NB4 (cell line): ENCODE measurements around the gene PAK1.

Experiments
- DNase-seq: peaks from one replicate; pipeline ENCODE4 v3.0.0; 2010; ENCODE audit warnings: low read depth
- H3K4me3 ChIP-seq: one replicate; pipeline ENCODE4 v1.5.1; 2011; ENCODE audit warnings: mild to moderate bottlenecking, low read depth, low read length, moderate library complexity
- MYC ChIP-seq: IDR thresholded peaks from 2 replicates; pipeline ENCODE4 v1.6.1; 2011; ENCODE audit warnings: low read depth, low read length
- POLR2A ChIP-seq: IDR thresholded peaks from 2 replicates; pipeline ENCODE4 v1.6.1; 2011; ENCODE audit warnings: mild to moderate bottlenecking; ENCODE audit not compliant: insufficient read length; ENCODE audit errors: extremely low read depth
- TF ChIP-seq, protein P1 (sequence below): IDR thresholded peaks from 2 replicates; pipeline ENCODE4 v1.6.1; 2011; ENCODE audit warnings: low read depth, low read length
- TF ChIP-seq, protein P2 (sequence below): IDR thresholded peaks from one replicate; pipeline ENCODE4 v1.5.1; 2012; ENCODE audit warnings: low read depth, low read length

The PAK1 gene

DNA sequence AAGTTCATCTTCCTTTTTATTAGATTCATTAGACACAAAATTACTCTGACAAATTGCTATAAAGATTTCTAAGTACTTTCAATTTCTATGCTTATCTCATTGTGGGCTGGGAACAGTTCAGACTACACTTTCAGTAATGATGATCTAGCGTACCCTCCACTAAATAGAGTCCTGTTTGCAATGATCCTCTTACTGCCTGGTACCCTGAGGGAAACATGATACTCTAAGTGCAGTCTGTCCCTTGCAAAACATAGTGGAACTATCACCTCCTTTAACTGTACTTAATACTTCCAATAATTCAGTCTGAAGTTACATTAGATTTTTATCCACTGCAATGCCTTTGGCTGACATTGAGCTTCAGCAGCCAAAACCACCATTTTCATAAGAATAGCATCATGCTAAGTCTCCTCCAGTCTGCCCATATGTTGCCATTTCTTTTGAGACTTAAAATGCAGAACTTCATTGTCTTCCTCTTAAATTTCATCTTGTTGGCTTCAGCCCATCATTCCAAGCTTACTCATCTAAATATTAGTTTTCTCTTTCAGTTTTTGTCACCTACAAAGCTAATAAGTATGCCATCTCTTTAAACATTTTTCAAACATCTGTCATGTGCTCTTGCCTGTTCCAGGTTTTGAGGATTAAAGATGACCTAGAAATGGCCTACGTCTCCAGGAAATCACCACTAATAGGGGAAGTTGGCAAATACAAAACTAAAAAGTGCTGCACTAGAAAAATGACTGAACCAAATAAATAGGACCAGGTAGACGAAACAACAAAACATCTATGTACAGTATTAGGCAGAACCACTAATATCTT is 55.5 kb downstream of the PAK1 start:
- H3K4me3 ChIP-seq: no peak overlapping the region
- no peak for TF ChIP-seq MYC
- TF ChIP-seq, protein P1, sequence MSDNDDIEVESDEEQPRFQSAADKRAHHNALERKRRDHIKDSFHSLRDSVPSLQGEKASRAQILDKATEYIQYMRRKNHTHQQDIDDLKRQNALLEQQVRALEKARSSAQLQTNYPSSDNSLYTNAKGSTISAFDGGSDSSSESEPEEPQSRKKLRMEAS: no peak
- TF ChIP-seq, protein P2, sequence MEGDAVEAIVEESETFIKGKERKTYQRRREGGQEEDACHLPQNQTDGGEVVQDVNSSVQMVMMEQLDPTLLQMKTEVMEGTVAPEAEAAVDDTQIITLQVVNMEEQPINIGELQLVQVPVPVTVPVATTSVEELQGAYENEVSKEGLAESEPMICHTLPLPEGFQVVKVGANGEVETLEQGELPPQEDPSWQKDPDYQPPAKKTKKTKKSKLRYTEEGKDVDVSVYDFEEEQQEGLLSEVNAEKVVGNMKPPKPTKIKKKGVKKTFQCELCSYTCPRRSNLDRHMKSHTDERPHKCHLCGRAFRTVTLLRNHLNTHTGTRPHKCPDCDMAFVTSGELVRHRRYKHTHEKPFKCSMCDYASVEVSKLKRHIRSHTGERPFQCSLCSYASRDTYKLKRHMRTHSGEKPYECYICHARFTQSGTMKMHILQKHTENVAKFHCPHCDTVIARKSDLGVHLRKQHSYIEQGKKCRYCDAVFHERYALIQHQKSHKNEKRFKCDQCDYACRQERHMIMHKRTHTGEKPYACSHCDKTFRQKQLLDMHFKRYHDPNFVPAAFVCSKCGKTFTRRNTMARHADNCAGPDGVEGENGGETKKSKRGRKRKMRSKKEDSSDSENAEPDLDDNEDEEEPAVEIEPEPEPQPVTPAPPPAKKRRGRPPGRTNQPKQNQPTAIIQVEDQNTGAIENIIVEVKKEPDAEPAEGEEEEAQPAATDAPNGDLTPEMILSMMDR: no peak
- TF ChIP-seq POLR2A: no peak
- DNase-seq: no peak

DNA sequence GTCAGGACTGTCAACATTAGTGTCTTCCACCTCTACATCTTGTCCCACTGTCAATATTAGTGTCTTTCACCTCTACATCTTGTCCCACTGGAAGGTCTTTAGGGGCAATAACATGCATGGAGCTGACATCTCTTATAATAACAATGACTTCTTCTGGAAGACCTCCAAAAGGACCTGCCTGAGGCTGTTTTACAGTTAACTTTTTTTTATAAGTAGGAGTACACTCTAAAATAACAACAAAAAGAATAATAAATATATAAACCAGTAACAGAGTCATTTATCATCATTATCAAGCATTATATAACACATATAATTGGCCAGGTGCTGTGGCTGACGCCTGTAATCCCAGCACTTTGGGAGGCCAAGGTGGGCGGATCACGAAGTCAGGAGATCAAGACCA is 57.5 kb downstream of the PAK1 start:
- no peak for DNase-seq
- TF ChIP-seq, protein P2: no peak
- TF ChIP-seq MYC: no peak
- TF ChIP-seq POLR2A: no peak
- TF ChIP-seq, protein P1: no peak
- no peak overlapping the region for H3K4me3 ChIP-seq

DNA sequence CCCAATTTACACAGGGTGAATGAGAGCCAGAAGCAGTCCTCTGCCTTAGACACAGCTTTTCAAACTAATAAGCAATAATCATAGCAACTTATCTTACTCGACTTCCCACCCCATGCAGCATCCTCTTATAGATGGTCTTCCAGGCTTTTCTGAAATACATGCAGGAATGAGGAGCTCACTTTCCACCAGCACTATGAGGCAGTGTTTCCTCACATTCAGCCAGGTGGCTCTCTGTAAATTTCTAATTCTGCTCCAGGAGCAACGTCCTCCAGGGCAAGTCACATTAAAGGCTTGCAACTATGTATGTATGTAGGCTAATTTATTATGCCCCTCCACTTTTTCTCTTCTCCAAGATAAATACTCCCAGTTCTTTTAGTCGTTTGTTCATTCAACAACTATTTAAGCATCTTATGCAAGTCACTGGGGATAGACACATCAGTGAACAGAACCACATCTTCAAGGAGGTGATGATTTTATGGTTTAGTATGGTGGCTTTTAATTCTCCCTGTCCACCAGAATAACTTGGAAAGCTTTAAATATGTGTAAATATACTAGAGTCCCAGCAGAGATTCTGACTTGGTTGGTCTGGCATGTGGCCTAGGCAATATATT is 59.9 kb downstream of the PAK1 start:
- TF ChIP-seq, protein P2: no peak
- no peak for TF ChIP-seq MYC
- no peak for TF ChIP-seq POLR2A
- TF ChIP-seq, protein P1: no peak
- H3K4me3 ChIP-seq: no peak overlapping the region

DNA sequence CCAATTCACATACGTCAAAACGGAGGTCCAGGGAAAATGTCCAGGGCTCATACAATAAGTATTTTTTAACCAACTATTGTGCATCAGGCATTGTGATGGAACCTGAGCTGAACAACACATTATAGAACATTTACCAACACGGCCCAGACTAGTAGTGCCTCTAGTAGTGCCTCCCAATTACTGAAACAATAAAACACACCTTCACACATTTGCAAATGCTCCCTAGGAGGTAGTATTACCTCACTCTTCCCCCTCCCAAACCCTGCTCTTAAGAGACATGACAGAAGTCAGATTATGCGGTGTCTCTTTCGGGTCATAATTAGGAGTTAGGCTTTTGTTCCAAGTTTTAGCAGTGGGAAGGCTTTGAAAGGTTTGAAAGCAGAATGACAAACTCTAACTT is 61.1 kb downstream of the PAK1 start:
- DNase-seq: no peak
- no peak overlapping the region for H3K4me3 ChIP-seq
- TF ChIP-seq MYC (no peak), POLR2A (no peak)
- TF ChIP-seq, protein P1: no peak
- TF ChIP-seq, protein P2: no peak

More for the DNA sequence above, 59.9 kb downstream of the PAK1 start:
- DNase-seq: no peak

DNA sequence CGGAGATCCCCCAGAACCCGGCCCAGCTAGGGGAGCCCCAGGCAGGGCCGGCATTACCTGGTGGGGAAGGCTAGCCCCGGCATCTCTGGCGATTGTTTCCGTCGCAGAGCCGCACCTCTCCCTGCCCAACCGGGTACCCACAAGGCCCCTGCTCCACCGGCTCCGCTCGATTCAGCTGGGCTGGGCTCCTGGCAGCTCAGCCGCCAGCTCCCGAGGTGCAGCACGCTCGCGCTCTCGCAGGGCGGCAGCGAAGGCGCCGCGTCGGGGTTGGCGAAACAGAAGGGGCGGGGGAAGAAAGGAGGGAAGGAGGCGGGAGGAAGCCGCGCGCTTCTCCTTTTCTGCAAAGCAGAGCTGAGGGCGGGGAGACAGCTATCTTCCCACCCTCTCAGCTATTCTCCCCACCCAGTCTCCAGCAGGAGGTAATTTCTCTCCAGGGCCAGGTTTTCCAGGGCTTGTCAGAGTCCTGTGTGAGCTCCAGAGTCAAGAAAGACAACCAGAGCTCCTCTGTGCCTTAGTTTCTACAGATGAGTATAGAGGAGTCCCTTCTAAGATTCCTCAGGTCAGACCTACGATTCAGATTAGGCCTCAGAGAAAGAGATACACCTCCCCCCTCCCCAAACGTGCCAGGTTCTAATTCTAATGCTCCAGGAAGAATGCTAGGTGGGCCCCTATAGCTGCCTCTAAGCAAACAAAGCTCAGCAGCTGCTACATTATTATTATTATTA is 62.0 kb downstream of the PAK1 start:
- DNase-seq: peak; percentile 93
- TF ChIP-seq MYC: no peak
- TF ChIP-seq, protein P2: no peak
- peak; percentile 65 for TF ChIP-seq POLR2A
- TF ChIP-seq, protein P1: peak; percentile 62

More for the DNA sequence above, 62.0 kb downstream of the PAK1 start:
- H3K4me3 ChIP-seq: peak overlapping the region; percentile 72
